NB4 (cell line): ENCODE results near the gene CHTOP.

Source experiments
- CTCF ChIP-seq: IDR thresholded peaks from one replicate; pipeline ENCODE4 v1.5.1; 2012; ENCODE audit warnings: low read depth, low read length
- MAX ChIP-seq: IDR thresholded peaks from 2 replicates; pipeline ENCODE4 v1.6.1; 2011; ENCODE audit warnings: low read depth, low read length
- POLR2A ChIP-seq: IDR thresholded peaks from 2 replicates; pipeline ENCODE4 v1.6.1; 2011; ENCODE audit warnings: mild to moderate bottlenecking; ENCODE audit not compliant: insufficient read length; ENCODE audit errors: extremely low read depth

- TF ChIP-seq POLR2A (no peak), CTCF (peak; percentile 78), MAX (no peak)
These were observed 44.1 kb downstream of the CHTOP start for GRCh38 chr1:153677718-153678518.
